ENCODE results near the gene CCDC201. TPM values are rescaled to one million over a fixed set of nuclear protein-coding genes. Genes with fewer than 3 reads are reported as not detected.
"Not testable (repeated sequence)": the region's sequence is repeated elsewhere in the genome, so short reads cannot be mapped to it uniquely, and the experiment has no call there.

Gene CCDC201
- total and polyA plus RNA-seq, 2 of the 4 experiments (the other 2 are of a cell fraction), result not detected

DNA sequence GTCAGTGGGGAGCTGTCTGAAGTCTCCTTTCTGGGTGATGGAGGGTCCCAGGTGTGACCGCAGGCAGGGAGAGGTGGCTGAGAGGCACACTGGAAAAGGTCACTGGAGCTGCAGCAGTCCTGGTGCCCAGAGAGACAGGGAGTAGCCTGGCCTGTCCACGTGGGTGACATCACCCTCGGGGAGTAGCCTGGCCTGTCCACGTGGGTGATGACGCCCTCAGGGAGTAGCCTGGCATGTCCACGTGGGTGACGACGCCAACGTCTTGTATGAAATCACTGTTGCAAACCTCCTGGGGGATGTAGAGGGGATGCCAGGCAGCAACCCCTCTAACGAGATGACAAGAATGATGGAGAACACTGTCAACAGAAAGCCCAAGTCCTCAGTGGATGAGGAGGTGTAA, 19.9 kb downstream of the CCDC201 start:
- intact Hi-C loops (cut with micrococcal nuclease); H3K27ac ChIP-seq (ENCODE audit: insufficient read depth, low read length); H3K9me1 ChIP-seq (ENCODE audit: insufficient read depth, low read length); H2BK20ac ChIP-seq (ENCODE audit: low read depth, low read length); H3K14ac ChIP-seq (replicated peaks; ENCODE audit: low read depth, low read length); H2AK9ac ChIP-seq (replicated peaks; ENCODE audit: low read depth, low read length, poor library complexity); H3K18ac ChIP-seq (ENCODE audit: low read depth, low read length); DNase-seq; H2BK15ac ChIP-seq (ENCODE audit: low read depth, low read length); BruUV-seq (replicated peaks); H3K4ac ChIP-seq (ENCODE audit: low read depth, low read length); H2BK5ac ChIP-seq (ENCODE audit: low read depth, low read length, poor library complexity, severe bottlenecking); H4K20me1 ChIP-seq (ENCODE audit: insufficient read depth, low read length); dilution Hi-C loops (cut with HindIII; ENCODE audit: low sequenced_read_pairs, unreplicated experiment); H3K9me3 ChIP-seq (ENCODE audit: control insufficient read depth, insufficient read depth, low read length); H2BK120ac ChIP-seq (ENCODE audit: low read depth, low read length); H3K36me3 ChIP-seq (ENCODE audit: control insufficient read depth, insufficient read depth, low read length); H3K23ac ChIP-seq (ENCODE audit: low read depth, low read length); H3K56ac ChIP-seq (ENCODE audit: extremely low read depth, insufficient read depth, low read length); CTCF ChIA-PET; H2AFZ ChIP-seq (replicated peaks; ENCODE audit: low read length, poor library complexity); POLR2A ChIA-PET (ENCODE audit: unreplicated experiment); H4K8ac ChIP-seq (ENCODE audit: low read depth in 2 of 2, low read length in 2 of 2); H3K4me2 ChIP-seq (ENCODE audit: low read depth, low read length); H3K4me1 ChIP-seq (ENCODE audit: control insufficient read depth, insufficient read depth, low read length); H4K91ac ChIP-seq (ENCODE audit: insufficient read depth, low read depth, low read length); ATAC-seq (ENCODE audit: low read depth); H2AK5ac ChIP-seq (ENCODE audit: low read depth, low read length); H4K5ac ChIP-seq (ENCODE audit: low read depth, low read length); H3K9ac ChIP-seq (ENCODE audit: low read depth, low read length); H3K4me3 ChIP-seq (ENCODE audit: insufficient read depth, low read depth, low read length); H3K27me3 ChIP-seq (ENCODE audit: control insufficient read depth, insufficient read depth, low read length); H3K79me1 ChIP-seq (ENCODE audit: low read depth in 1 of 2, low read length in 2 of 2): not testable (repeated sequence)
- in situ Hi-C loops (cut with MboI; ENCODE audit: low sequenced_read_pairs), result loop anchor here (10.0 to 25.0 kb wide), 2 partner anchors 191 to 698 kb away; partner anchors contain the start of gene RAMP3
- WGBS, 2 experiments (ENCODE audit: extremely low coverage in 2 of 2, insufficient read length in 1 of 2), result no CpG with 5 or more reads among the region's 10 CpGs

DNA sequence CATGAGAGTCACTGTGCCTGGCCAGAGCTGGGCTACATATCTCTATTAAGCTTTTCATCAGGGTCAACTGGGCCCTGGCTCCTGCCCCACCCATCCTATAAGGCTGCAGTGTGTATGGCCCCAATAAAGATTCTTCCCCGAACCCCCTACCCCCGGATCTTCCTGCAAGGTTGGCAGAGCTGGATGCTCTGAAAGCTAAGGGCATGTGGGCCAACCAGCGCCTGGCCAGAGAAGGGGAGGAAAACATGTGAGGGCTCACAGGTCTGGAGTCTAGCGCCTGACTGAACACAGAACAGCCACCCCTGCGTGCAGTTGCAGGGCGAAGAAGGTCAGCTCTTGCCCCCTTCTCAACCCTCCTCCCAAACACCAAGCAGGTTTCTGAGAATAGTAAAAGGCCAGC, 24.1 kb downstream of the CCDC201 start:
- dilution Hi-C loops (cut with HindIII; ENCODE audit: low sequenced_read_pairs, unreplicated experiment); H4K5ac ChIP-seq (ENCODE audit: low read depth, low read length); H3K9me1 ChIP-seq (ENCODE audit: insufficient read depth, low read length); H3K9ac ChIP-seq (ENCODE audit: low read depth, low read length); H2AFZ ChIP-seq (replicated peaks; ENCODE audit: low read length, poor library complexity); H2AK9ac ChIP-seq (replicated peaks; ENCODE audit: low read depth, low read length, poor library complexity); H3K4me1 ChIP-seq (ENCODE audit: control insufficient read depth, insufficient read depth, low read length); CTCF ChIA-PET; DNase-seq; H2BK5ac ChIP-seq (ENCODE audit: low read depth, low read length, poor library complexity, severe bottlenecking); H4K91ac ChIP-seq (ENCODE audit: insufficient read depth, low read depth, low read length); H3K23ac ChIP-seq (ENCODE audit: low read depth, low read length); H3K14ac ChIP-seq (replicated peaks; ENCODE audit: low read depth, low read length); H3K9me3 ChIP-seq (ENCODE audit: control insufficient read depth, insufficient read depth, low read length); H3K4ac ChIP-seq (ENCODE audit: low read depth, low read length); intact Hi-C loops (cut with micrococcal nuclease); H4K20me1 ChIP-seq (ENCODE audit: insufficient read depth, low read length); H2BK15ac ChIP-seq (ENCODE audit: low read depth, low read length); BruUV-seq (replicated peaks); H2BK120ac ChIP-seq (ENCODE audit: low read depth, low read length); H3K56ac ChIP-seq (ENCODE audit: extremely low read depth, insufficient read depth, low read length); H3K27me3 ChIP-seq (ENCODE audit: control insufficient read depth, insufficient read depth, low read length); H3K27ac ChIP-seq (ENCODE audit: insufficient read depth, low read length); in situ Hi-C loops (cut with MboI; ENCODE audit: low sequenced_read_pairs); H2AK5ac ChIP-seq (ENCODE audit: low read depth, low read length); ATAC-seq (ENCODE audit: low read depth); H4K8ac ChIP-seq (ENCODE audit: low read depth in 2 of 2, low read length in 2 of 2); H3K36me3 ChIP-seq (ENCODE audit: control insufficient read depth, insufficient read depth, low read length); H2BK20ac ChIP-seq (ENCODE audit: low read depth, low read length); H3K4me3 ChIP-seq (ENCODE audit: insufficient read depth, low read depth, low read length); POLR2A ChIA-PET (ENCODE audit: unreplicated experiment); H3K4me2 ChIP-seq (ENCODE audit: low read depth, low read length); H3K18ac ChIP-seq (ENCODE audit: low read depth, low read length); H3K79me1 ChIP-seq (ENCODE audit: low read depth in 1 of 2, low read length in 2 of 2): not testable (repeated sequence)
- no CpG with 5 or more reads among the region's 6 CpGs for WGBS, 2 experiments (ENCODE audit: extremely low coverage in 2 of 2, insufficient read length in 1 of 2)

All from IMR-90 (cell line).